Right cardiac atrium (tissue), 5 donors: ENCODE results near the gene GH1. TPM values are rescaled to one million over a fixed set of nuclear protein-coding genes. Genes with fewer than 3 reads are reported as not detected.

Source experiments
- ATAC-seq, 2 donors: fragments of 200-7000 bp; cut with Tn5 transposase; one replicate each; pipeline versions ENCODE4 v1.8.0 to v1.9.1; 2020; ENCODE audit warnings: moderate library complexity in 2 of 2, mild to moderate bottlenecking in 1 of 2
- DNase-seq, 3 donors: peaks; one replicate each; pipeline ENCODE4 v3.0.0-alpha.2; 2020
- H3K27ac ChIP-seq: one replicate; pipeline ENCODE4 v1.5.1; 2013; ENCODE audit warnings: mild to moderate bottlenecking, low read length, control low read depth, moderate library complexity
- H3K27me3 ChIP-seq: one replicate; pipeline ENCODE4 v1.6.1; 2013; ENCODE audit not compliant: control insufficient read depth, insufficient read depth
- H3K4me1 ChIP-seq: one replicate; pipeline ENCODE4 v1.6.1; 2013; ENCODE audit warnings: low read length; ENCODE audit not compliant: control insufficient read depth, insufficient read depth
- H3K4me3 ChIP-seq: one replicate; pipeline ENCODE4 v1.5.1; 2013; ENCODE audit warnings: low read length, control low read depth
- H3K9me3 ChIP-seq: one replicate; pipeline ENCODE4 v1.6.1; 2013; ENCODE audit warnings: low read length; ENCODE audit not compliant: control insufficient read depth
- WGBS: extraction: QIAGEN DNeasy Blood & Tissue Kit; methylation state at CpG from one replicate; pipeline ENCODE4 v1.1.7; 2013; 5-methylcytosine and 5-hydroxymethylcytosine counted together
- intact Hi-C, 4 donors: fragments of 100-400 bp; cut with DNase I; formaldehyde crosslinking; loops; one replicate each; pipeline versions ENCODE4 v1.11.0 to v1.14.0; 2022 to 2023
- polyA plus RNA-seq: library from polyadenylated mRNA; stranded (reverse); fragments of 200-250 nt; gene quantifications from one replicate; pipeline ENCODE4 v1.2.3, GENCODE V29; 2013
- total RNA-seq, 4 donors: library from RNA; stranded (reverse); fragmentation: NEBNext Ultra II Directional; extraction: Animal tissue kit (Norgen Biotek cat#: 25700); gene quantifications; one replicate each; pipeline ENCODE4 v1.2.1, GENCODE V29; 2021
- donor health status: healthy with polysubstance abuse.
- donor health status: DM: no; HTN: yes; CAD: no.
- donor health status: DM: no; HTN: no; CAD: no.
- donor health status: DM: no; HTN: yes; CAD: no; lungs with severe emphysema.
- donor health status: DM: yes; HTN: yes; CAD: no.

The GH1 gene
- total and polyA plus RNA-seq, 5 donors: not detected

DNA sequence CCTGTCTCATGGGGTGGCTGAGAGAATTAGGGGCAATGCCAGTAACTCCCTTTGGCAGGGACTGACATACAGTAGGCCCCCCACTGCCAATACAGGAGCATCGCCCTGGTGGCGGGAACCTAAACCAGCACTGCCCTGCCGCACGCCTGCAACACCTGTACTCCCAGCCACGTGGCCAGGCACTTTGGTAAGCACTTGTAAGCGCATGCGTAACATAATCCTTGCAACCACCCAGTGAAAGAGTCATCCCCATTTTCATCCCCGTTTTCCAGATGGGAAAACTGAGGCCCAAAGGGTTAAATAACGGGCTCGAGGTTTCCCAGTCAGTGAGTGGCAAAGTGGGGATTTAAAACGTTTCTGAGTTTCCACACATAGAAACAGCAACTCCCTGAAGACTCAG lies 36.6 kb upstream of the GH1 start:
- Histone ChIP-seq H3K4me3 (no peak overlapping the region), H3K9me3 (no peaks in the 10 kb centered on the region), H3K4me1 (no peaks in the 10 kb centered on the region), H3K27ac (no peak overlapping the region), H3K27me3 (no peaks in the 10 kb centered on the region)
- DNase-seq (no peak), ATAC-seq (no peak)
- intact Hi-C loops: no loop called here
- 84% methylated on average over 11 of the region's 11 CpGs for WGBS

DNA sequence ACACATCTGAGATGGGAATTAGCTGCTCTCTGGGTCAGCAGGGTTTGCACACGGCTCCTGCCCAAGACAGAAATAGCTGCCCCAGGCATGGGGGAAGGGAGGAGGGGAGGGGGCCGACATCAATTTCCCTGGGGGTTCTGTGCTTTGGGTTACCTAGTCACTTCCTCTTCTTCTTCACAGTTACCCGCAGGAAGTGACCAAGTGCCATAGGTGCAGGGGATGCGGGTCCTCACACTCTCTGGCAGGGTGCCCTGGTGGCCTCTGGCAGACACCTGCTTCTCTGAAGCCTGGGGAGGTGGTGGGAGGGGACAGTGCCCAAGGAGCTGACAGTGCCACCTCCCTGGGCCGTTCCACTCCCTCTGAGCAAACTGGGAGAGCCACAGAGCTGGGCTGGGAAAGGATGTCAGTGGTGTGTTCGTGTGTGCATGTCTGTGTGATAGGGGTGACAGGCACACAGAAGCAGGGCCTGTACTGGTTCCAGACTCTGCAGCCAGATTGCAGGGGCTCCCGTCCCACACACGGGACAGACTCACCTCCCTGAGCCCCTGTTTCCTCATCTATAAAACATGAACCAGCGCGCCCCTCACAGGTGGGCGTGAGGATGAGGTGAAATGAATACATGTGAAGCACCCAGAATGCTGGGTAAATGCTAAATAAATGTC lies 35.9 kb upstream of the GH1 start:
- 51% methylated on average over 11 of the region's 11 CpGs for WGBS
- Histone ChIP-seq H3K27ac (no peak overlapping the region), H3K27me3 (no peaks in the 10 kb centered on the region), H3K4me3 (no peak overlapping the region), H3K4me1 (no peaks in the 10 kb centered on the region), H3K9me3 (no peaks in the 10 kb centered on the region)
- peak in 1 of 2 donors; percentile 14 for ATAC-seq
- DNase-seq: peak in 1 of 3 donors; percentile 69
- intact Hi-C loops: no loop called here

DNA sequence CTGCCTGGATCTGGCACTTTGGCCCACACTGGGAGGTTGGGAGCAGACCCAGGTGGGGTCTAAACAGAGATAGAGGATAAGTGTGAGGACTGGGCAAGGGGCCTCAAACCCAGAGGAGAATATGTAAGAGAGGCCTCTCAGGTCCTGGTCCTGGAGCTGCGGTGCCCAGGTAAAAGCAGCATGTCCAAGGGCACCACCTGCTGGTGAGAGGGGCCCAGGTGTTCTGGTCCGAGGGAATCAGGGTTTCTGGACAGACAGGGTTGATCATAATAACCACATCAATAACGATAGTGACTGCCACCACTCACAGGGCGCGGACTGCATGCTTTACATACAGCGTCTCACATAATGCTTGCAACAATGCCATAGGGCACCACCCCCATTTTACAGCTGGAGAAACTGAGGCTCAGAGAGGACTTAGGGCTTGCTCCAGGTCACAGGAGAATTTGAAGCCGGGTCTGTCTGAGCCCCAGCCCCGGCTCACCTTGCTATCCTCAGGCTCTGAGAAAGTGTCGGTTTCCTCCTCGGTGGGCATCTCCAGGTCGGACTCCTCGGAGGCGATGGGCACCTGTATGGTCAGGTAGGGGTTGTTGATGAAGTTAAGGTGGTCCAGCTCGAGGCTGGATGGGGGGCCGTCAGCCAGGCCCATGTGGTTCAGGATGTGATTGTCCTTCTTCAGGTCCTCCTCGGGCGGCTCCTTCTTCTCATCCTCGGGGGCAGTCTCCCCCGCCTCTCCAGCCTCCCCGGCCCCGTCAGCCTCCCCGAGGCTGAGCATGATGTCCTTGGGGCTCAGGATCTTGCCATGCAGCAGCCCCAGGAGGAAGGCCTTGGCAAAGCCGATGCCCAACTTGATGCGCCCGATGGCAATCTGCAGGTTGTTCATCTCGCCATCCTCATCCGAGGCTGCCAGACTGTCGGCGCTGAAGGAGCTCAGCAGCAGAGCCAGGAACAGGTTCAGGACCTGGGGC lies 32.6 kb upstream of the GH1 start:
- no peaks in the 10 kb centered on the region for H3K27me3 ChIP-seq
- no peaks in the 10 kb centered on the region for H3K4me1 ChIP-seq
- DNase-seq (no peak), ATAC-seq (no peak)
- H3K9me3 ChIP-seq: no peaks in the 10 kb centered on the region
- intact Hi-C loops: no loop called here
- no peak overlapping the region for H3K27ac ChIP-seq
- H3K4me3 ChIP-seq: no peak overlapping the region
- 92% methylated on average over 29 of the region's 29 CpGs for WGBS

DNA sequence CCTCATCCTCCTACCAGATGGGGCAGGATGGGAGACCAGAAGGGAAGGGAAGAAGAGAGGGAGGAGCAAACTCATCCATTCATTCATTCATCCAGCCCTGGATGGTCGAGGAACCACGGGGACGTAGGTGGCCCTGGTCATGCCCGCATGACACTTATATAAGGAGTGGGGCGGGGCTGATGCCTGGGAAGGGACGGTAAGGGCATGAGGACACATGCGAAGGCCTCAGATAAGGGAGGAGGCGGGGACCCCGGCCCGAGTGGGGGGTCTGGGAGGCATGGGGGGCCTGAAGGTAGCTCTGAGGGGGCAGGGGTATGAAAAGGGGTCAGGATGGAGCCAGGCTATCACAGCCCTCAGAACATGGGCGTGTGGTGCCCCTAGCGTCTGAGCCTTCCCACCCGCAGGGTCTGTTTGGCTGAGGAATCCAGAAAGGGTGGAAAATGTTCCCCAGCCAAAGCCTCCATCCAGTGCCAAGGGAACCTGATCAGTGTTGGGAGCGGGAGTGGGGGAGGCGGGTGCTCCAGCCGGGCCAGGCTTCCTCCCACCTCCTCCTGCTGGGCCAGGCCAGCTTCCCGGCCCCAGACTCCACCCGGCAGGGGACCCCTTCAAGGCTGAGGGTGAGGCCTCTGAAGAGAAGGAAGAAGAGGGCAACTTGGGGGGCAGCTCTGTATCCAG lies 31.1 kb upstream of the GH1 start:
- peak in 1 of 2 donors; percentile 39 for ATAC-seq
- Histone ChIP-seq H3K4me1 (no peaks in the 10 kb centered on the region), H3K27me3 (no peaks in the 10 kb centered on the region), H3K9me3 (no peaks in the 10 kb centered on the region), H3K4me3 (no peak overlapping the region), H3K27ac (no peak overlapping the region)
- peak in 1 of 3 donors; percentile 56 for DNase-seq
- 77% methylated on average over 18 of the region's 18 CpGs for WGBS
- intact Hi-C loops: loop anchor here in 3 of 4 donors (5.0 kb wide), 3 partner anchors 37 to 43 kb away; partner anchors contain the start of gene CSHL1 (in 1 of the 3)

DNA sequence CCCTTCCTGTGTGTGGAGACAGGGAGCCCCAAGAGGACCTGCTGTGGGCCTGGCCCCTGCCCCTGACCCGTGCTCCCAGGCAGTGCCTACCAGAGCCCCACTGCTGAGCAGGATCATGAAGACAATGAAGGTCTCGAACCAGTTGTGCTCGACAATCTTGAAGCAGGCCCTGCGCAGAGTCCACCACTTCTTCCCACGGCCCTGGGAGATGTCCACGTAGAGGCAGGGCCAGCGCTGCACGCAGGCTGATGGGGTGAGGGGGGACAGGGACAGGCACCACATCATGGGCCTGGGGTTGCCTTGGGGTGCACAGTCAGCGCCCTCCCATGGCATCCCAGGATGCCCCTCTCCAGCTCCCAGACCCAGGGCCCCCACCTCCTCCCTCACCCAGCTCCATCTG lies 29.9 kb upstream of the GH1 start:
- Histone ChIP-seq H3K9me3 (no peaks in the 10 kb centered on the region), H3K4me3 (no peak overlapping the region), H3K27me3 (no peaks in the 10 kb centered on the region), H3K4me1 (no peaks in the 10 kb centered on the region), H3K27ac (no peak overlapping the region)
- intact Hi-C loops: loop anchor here in 3 of 4 donors (5.0 kb wide), 3 partner anchors 36 to 44 kb away; partner anchors contain the start of gene CSHL1 (in 1 of the 3)
- DNase-seq (no peak), ATAC-seq (no peak)
- WGBS: 92% methylated on average over 9 of the region's 9 CpGs

DNA sequence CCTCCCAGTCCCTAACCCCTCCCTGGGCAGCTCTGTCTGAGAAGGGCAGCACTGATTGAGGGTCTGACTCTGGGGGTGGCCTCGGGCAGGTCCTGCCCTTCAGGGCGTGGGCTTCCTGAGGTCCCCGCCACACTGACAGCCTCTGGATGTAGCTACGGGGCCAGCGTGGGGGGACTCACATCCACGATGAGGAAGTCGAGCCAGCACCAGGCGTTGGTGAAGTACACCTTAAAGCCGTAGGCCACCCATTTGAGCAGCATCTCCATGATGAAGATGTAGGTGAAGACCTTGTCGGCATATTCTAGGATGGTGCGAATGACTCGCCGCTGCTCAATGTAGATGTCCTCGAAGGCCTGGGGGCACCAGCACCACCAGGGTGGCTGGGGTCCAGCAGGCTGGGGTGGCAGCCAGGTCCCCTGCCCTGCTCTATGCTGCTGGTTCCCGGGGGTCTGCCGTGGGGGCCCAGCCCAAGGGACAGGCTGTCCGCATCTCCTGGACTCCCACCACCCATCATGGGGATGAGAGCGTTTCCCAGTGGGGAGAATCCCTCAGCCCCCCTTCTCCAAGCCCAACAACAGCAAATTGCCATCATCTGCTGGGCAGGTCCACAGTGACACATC lies 29.2 kb upstream of the GH1 start:
- H3K4me1 ChIP-seq: no peaks in the 10 kb centered on the region
- no peak overlapping the region for H3K27ac ChIP-seq
- ATAC-seq (no peak), DNase-seq (no peak)
- WGBS: 84% methylated on average over 18 of the region's 18 CpGs
- no peak overlapping the region for H3K4me3 ChIP-seq
- H3K27me3 ChIP-seq: no peaks in the 10 kb centered on the region
- intact Hi-C loops: loop anchor here in 3 of 4 donors (5.0 kb wide), 3 partner anchors 36 to 44 kb away; partner anchors contain the start of gene CSHL1 (in 1 of the 3)
- no peaks in the 10 kb centered on the region for H3K9me3 ChIP-seq

DNA sequence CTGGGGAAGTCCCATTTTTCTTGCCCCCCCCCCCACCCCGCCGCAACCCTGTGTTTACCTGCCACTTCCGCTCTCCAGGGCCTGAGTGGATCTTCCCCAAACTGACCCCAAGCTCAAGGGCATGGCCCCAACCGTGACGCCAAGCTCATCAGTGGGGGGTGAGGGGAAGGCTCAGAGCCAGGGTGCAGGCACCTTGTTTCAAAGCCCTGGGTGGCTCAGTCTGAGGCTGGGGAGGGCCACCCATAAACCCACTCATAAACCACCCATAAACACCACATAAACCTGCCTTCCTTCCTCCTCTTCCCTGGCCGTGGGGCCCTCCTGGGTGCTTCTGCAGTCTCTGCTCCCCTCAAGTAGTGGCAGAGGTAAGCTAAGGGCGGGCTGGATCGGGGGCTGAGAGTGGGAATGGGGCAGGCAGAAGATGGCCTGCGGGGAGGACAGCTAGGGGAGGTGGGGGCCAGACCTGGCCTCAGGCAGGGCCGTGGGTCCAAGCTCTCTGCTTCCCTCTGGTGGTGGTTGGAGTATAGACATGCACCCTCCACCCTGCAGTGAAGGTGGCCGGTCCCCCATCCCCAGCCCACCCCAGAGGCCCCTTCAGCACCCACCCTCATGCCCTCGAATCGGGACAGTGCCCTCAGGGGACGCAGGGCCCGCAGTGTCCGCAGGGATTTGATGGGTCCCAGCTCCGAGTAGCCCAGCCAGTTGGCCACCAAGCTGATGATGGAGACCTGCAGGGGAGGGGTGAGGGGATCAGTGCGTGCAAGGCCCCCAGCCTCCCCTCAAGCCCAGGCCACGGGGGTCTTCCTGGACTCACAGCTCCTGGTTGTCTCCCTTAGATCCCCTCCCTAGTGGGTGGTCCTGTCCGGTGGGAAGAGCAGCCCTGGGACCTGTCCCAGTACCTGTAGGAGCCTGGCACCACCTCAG lies 28.1 kb upstream of the GH1 start:
- Histone ChIP-seq H3K4me1 (no peaks in the 10 kb centered on the region), H3K27me3 (no peaks in the 10 kb centered on the region), H3K27ac (no peak overlapping the region), H3K9me3 (no peaks in the 10 kb centered on the region), H3K4me3 (no peak overlapping the region)
- intact Hi-C loops: loop anchor here in 3 of 4 donors (5.0 kb wide), 3 partner anchors 34 to 46 kb away; partner anchors contain the start of gene CSHL1 (in 1 of the 3)
- 45% methylated on average over 20 of the region's 20 CpGs for WGBS
- DNase-seq (peak in 2 of 3 donors; percentile 69 to 71), ATAC-seq (peak; percentile 65 to 66)

DNA sequence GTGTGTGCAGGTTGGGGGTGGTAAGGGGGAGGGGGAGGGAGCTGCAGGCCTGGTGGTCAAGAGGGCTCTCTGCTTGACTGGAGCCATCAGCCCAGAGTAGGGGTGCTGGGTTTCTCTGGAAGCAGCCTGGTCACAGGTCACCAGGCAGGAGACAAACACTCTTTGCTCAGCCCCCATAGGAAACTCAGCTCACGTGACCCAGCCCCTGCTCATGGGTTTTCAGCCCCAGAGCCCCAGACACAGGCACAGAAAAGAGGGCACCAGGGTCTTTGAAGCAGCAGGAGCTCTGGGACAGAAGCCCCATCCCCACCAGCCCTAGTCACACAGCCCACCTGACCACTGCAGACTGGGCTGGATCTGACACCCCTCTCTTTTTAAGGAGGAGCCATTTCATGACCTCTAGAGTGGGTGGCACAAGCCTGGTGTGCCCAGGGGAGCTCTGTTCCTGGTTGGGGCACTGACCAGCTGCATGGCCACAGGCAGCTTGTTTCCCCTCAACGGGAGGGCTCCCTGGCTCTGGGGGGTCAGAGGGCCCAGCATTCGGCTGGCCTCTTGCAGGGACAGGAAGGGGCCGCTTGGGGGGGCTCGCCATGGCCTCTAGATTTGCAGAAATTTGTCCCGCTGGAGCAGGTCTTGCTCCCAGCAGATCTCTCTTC lies 27.3 kb upstream of the GH1 start:
- Histone ChIP-seq H3K4me1 (no peaks in the 10 kb centered on the region), H3K4me3 (no peak overlapping the region), H3K9me3 (no peaks in the 10 kb centered on the region), H3K27me3 (no peaks in the 10 kb centered on the region), H3K27ac (no peak overlapping the region)
- intact Hi-C loops: loop anchor here in 3 of 4 donors (5.0 kb wide), 3 partner anchors 34 to 46 kb away; partner anchors contain the start of gene CSHL1 (in 1 of the 3)
- ATAC-seq: no peak
- DNase-seq: no peak
- 60% methylated on average over 6 of the region's 6 CpGs for WGBS

DNA sequence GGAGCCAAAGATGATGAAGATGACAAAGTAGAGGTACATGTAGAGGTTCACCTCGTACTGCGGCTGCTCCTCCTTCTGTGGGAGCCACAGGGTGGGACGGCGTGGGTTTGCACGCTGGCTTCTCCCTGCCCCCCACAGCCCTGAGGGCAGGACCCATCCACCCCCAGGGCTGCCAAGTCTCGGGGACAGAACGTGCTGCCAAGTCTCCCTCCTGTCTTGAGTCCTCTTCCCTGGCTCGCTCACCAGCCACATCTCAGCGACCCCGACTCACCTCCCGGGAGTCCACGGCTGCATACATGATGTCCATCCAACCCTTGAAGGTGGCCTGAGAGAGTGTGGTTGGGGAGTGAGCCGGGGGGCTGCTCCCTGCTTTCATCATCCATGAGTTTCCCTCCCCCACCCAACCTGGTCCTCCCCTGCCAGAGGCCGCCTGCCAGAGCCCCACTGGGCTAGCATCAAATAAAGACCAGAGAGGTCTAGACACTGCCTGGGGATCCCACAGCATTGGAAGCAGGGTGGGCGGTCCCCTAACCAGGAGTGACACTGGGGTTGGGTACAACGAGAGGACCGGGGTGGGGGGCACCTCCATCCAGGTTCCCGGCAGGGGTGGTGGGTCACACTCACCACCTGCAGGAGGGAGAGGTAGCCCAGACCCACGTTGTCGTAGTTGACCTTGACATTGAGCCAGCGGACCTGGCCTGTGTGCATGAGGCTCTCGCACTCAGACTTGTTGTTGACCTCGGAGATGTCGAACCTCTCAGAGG lies 26.3 kb upstream of the GH1 start:
- ATAC-seq: no peak
- WGBS: 87% methylated on average over 24 of the region's 24 CpGs
- H3K9me3 ChIP-seq: no peaks in the 10 kb centered on the region
- peak in 1 of 3 donors; percentile 48 for DNase-seq
- no peaks in the 10 kb centered on the region for H3K27me3 ChIP-seq
- H3K4me3 ChIP-seq: no peak overlapping the region
- H3K4me1 ChIP-seq: no peaks in the 10 kb centered on the region
- intact Hi-C loops: loop anchor here in 3 of 4 donors (5.0 kb wide), 3 partner anchors 33 to 47 kb away; partner anchors contain the start of gene CSHL1 (in 1 of the 3)
- no peak overlapping the region for H3K27ac ChIP-seq
